PFSK-1 (cell line): ENCODE results near the gene FPR2.

Experiments used
- FOXP2 ChIP-seq: optimal IDR thresholded peaks from 2 replicates; pipeline ENCODE3; 2011; ENCODE audit warnings: borderline replicate concordance, control low read depth, inconsistent platforms; ENCODE audit not compliant: insufficient read depth; ENCODE audit errors: extremely low read length, extremely low read depth
- POLR2AphosphoS5 ChIP-seq: IDR thresholded peaks from 2 replicates; pipeline ENCODE4 v1.6.1; 2012; ENCODE audit warnings: low read depth, mild to moderate bottlenecking, control low read depth, low read length, moderate library complexity
- SIN3A ChIP-seq: IDR thresholded peaks from 2 replicates; pipeline ENCODE4 v1.6.1; 2012; ENCODE audit warnings: mild to moderate bottlenecking, low read length, moderate library complexity, borderline replicate concordance; ENCODE audit not compliant: insufficient read depth
- TAF1 ChIP-seq: IDR thresholded peaks from 2 replicates; pipeline ENCODE4 v1.6.1; 2012; ENCODE audit warnings: low read length, control low read depth, borderline replicate concordance; ENCODE audit not compliant: insufficient read depth
- TF ChIP-seq, protein P1 (sequence below), 2 experiments: IDR thresholded peaks; 2 replicates each; pipeline versions ENCODE4 v1.6.1 to v1.8.0; 2011 to 2012; ENCODE audit warnings: low read depth in 2 of 2, low read length in 2 of 2, control low read depth in 1 of 2, inconsistent platforms in 1 of 2, mild to moderate bottlenecking in 1 of 2, moderate library complexity in 1 of 2; ENCODE audit not compliant: insufficient read depth in 1 of 2

FPR2 gene

DNA sequence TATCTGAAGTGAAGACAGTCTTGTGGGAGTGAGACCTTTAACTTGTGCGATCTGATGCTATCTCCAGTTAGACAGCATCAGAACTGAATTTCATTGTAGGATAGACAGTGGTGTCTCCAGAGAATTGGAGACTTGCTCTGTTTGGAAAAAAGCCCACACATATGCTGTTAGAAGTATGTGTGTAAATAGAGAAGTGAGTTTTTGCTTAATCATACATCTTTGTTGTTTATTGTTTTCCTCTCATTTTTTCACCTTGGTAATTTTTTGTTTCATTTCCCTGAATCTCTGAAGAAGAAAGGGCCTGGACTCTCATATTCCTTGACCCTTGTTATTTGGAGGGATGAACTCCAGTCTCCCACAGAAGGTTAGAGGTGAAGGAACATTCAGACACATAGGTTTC lies 55.7 kb downstream of the FPR2 start:
- TF ChIP-seq POLR2AphosphoS5, result no peak
- TF ChIP-seq FOXP2, result no peak
- no peak for TF ChIP-seq SIN3A
- TF ChIP-seq, protein P1, sequence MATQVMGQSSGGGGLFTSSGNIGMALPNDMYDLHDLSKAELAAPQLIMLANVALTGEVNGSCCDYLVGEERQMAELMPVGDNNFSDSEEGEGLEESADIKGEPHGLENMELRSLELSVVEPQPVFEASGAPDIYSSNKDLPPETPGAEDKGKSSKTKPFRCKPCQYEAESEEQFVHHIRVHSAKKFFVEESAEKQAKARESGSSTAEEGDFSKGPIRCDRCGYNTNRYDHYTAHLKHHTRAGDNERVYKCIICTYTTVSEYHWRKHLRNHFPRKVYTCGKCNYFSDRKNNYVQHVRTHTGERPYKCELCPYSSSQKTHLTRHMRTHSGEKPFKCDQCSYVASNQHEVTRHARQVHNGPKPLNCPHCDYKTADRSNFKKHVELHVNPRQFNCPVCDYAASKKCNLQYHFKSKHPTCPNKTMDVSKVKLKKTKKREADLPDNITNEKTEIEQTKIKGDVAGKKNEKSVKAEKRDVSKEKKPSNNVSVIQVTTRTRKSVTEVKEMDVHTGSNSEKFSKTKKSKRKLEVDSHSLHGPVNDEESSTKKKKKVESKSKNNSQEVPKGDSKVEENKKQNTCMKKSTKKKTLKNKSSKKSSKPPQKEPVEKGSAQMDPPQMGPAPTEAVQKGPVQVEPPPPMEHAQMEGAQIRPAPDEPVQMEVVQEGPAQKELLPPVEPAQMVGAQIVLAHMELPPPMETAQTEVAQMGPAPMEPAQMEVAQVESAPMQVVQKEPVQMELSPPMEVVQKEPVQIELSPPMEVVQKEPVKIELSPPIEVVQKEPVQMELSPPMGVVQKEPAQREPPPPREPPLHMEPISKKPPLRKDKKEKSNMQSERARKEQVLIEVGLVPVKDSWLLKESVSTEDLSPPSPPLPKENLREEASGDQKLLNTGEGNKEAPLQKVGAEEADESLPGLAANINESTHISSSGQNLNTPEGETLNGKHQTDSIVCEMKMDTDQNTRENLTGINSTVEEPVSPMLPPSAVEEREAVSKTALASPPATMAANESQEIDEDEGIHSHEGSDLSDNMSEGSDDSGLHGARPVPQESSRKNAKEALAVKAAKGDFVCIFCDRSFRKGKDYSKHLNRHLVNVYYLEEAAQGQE (IDR thresholded peaks at IDR 0.05; ENCODE audit: insufficient read depth in 1 of 2, low read depth in 2 of 2, low read length in 2 of 2), result no peak
- no peak for TF ChIP-seq TAF1

DNA sequence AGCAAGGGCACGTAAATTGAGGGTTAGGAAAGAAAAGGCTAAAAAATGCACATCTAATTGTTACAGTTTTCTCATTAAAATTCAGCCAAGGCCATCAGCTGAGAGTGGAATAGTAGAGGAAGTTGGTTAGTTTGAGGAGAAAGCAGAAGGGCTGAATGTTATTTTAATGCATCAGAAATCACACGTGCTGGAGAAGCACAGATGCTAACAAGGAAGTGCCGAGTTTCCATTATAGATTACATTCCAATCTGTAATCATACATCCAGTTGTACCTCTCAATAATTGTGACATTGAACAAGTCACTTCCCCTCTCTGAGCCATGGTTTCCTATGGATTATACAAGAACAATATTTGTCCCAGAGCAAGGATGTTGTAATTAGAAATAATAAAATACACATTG lies 59.0 kb downstream of the FPR2 start:
- no peak for TF ChIP-seq POLR2AphosphoS5
- TF ChIP-seq TAF1, result no peak
- TF ChIP-seq, protein P1 (IDR thresholded peaks at IDR 0.05; ENCODE audit: insufficient read depth in 1 of 2, low read depth in 2 of 2, low read length in 2 of 2), result no peak
